HL-60 (cell line): ENCODE results near the gene TP53BP1.

ENCODE experiments used
- CTCF ChIP-seq: IDR thresholded peaks from one replicate; pipeline ENCODE4 v1.5.1; 2011; ENCODE audit warnings: low read length, control low read depth, inconsistent platforms; ENCODE audit not compliant: insufficient read depth
- POLR2AphosphoS5 ChIP-seq: IDR thresholded peaks from 2 replicates; pipeline ENCODE4 v1.6.1; 2012; ENCODE audit warnings: low read depth
- REST ChIP-seq: IDR thresholded peaks from 2 replicates; pipeline ENCODE4 v1.6.1; 2012; ENCODE audit warnings: low read depth; ENCODE audit not compliant: insufficient replicate concordance
- SPI1 ChIP-seq: IDR thresholded peaks from 2 replicates; pipeline ENCODE4 v1.6.1; 2012; ENCODE audit warnings: low read depth, mild to moderate bottlenecking, borderline replicate concordance

GRCh38 chr15:43402255-43402654, 90.7 kb downstream of the TP53BP1 start:
- TF ChIP-seq CTCF (no peak), REST (no peak), POLR2AphosphoS5 (no peak), SPI1 (no peak)
